Fibroblast of lung (primary cell): ENCODE results near the gene PPM1A. TPM values are rescaled to one million over a fixed set of nuclear protein-coding genes. Genes with fewer than 3 reads are reported as not detected.

Experiments used
- DNase-seq, 2 donors: peaks; one replicate each; pipeline versions ENCODE4 v3.0.0 to v3.0.0-alpha.2; 2010; ENCODE audit warnings: low read depth in 2 of 2
- H2AFZ ChIP-seq: 2 replicates; pipeline ENCODE4 v1.5.1; 2012; ENCODE audit warnings: low read length, control low read depth, inconsistent platforms
- H3K27ac ChIP-seq: 2 replicates; pipeline ENCODE4 v1.5.1; 2011; ENCODE audit warnings: low read length, control low read depth; ENCODE audit not compliant: insufficient read depth
- H3K27me3 ChIP-seq: 2 replicates; pipeline ENCODE4 v1.5.1; 2011; ENCODE audit warnings: mild to moderate bottlenecking, low read length; ENCODE audit not compliant: control insufficient read depth, insufficient read depth
- H3K36me3 ChIP-seq: 2 replicates; pipeline ENCODE4 v1.5.1; 2011; ENCODE audit warnings: low read length; ENCODE audit not compliant: control insufficient read depth, insufficient read depth
- H3K4me1 ChIP-seq: 2 replicates; pipeline ENCODE4 v1.5.1; 2011; ENCODE audit warnings: low read length; ENCODE audit not compliant: control insufficient read depth, insufficient read depth; ENCODE audit errors: extremely low read depth
- H3K4me2 ChIP-seq: 2 replicates; pipeline ENCODE4 v1.5.1; 2011; ENCODE audit warnings: low read length, control low read depth; ENCODE audit not compliant: insufficient read depth; ENCODE audit errors: extremely low read depth
- H3K4me3 ChIP-seq, 4 experiments: fragments of 200-600 bp in 1 of 4; sonication (generic) in 1 of 4; replicated peaks in 1 of 4; 2 replicates each; pipeline ENCODE4 v1.5.1; 2011 to 2016; ENCODE audit warnings: low read length in 4 of 4, low read depth in 3 of 4, mild to moderate bottlenecking in 3 of 4, control low read depth in 2 of 4, inconsistent platforms in 1 of 4, mixed read lengths in 1 of 4; ENCODE audit not compliant: insufficient read depth in 1 of 4; ENCODE audit errors: control extremely low read depth in 1 of 4
- H3K79me2 ChIP-seq: 2 replicates; pipeline ENCODE4 v1.5.1; 2012; ENCODE audit warnings: mild to moderate bottlenecking, low read length, inconsistent platforms; ENCODE audit not compliant: control insufficient read depth, insufficient read depth
- H3K9ac ChIP-seq: 2 replicates; pipeline ENCODE4 v1.5.1; 2011; ENCODE audit warnings: mild to moderate bottlenecking, low read length, control low read depth; ENCODE audit not compliant: insufficient read depth
- H3K9me3 ChIP-seq: 2 replicates; pipeline ENCODE4 v1.5.1; 2012; ENCODE audit warnings: low read depth, low read length; ENCODE audit not compliant: control insufficient read depth, insufficient read depth
- H4K20me1 ChIP-seq: 2 replicates; pipeline ENCODE4 v1.5.1; 2011; ENCODE audit warnings: low read length; ENCODE audit not compliant: control insufficient read depth, insufficient read depth; ENCODE audit errors: extremely low read depth
- CTCF ChIP-seq, 2 donors: IDR thresholded peaks in 1 of 2; conservative IDR thresholded peaks in 1 of 2; 1 replicate in 1 of 2; 2 replicates in 1 of 2; pipeline ENCODE4 v1.5.1; 2011 to 2012; ENCODE audit warnings: low read length in 2 of 2, control low read depth in 1 of 2, inconsistent platforms in 1 of 2, low read depth in 1 of 2, mild to moderate bottlenecking in 1 of 2
- EZH2 ChIP-seq: IDR thresholded peaks from 2 replicates; pipeline ENCODE4 v1.5.1; 2012; ENCODE audit warnings: low read length, control low read depth, mild to moderate bottlenecking; ENCODE audit errors: missing control alignments
- polyA plus RNA-seq, 2 donors: library from polyadenylated mRNA; depleted of rRNA in 1 of 2; stranded (reverse) in 1 of 2; unstranded in 1 of 2; fragments of >200 nt; gene quantifications; 2 replicates each; pipeline ENCODE4 v1.2.1, GENCODE V29; 2011 to 2012; ENCODE audit warnings: missing spikeins in 1 of 2
- total RNA-seq: library from RNA; depleted of rRNA; stranded (reverse); fragments of >200 nt; gene quantifications from 2 replicates; pipeline ENCODE4 v1.2.1, GENCODE V29; 2014

PPM1A gene
- total and polyA plus RNA-seq, 2 donors (not counting 1 experiment from before 2014, with no cell fraction given), result 25.9 to 51.3 TPM

GRCh38 chr14:60278350-60278749, 29.3 kb downstream of the PPM1A start:
- H3K27me3 ChIP-seq, result no peaks in the 10 kb centered on the region
- no peaks in the 10 kb centered on the region for H3K4me1 ChIP-seq
- DNase-seq, result no peak
- no peak overlapping the region for H3K4me3 ChIP-seq
- H3K79me2 ChIP-seq, result peaks cover 25% of the 10 kb centered on the region
- H2AFZ ChIP-seq, result no peak overlapping the region
- no peak overlapping the region for H3K4me2 ChIP-seq
- H3K9ac ChIP-seq, result no peak overlapping the region
- H4K20me1 ChIP-seq, result no peaks in the 10 kb centered on the region
- no peak for TF ChIP-seq CTCF (conservative IDR thresholded peaks at IDR 0.05 in 1 of 2, IDR thresholded peaks at IDR 0.05 in 1 of 2; ENCODE audit: low read depth in 1 of 2, low read length in 2 of 2)
- no peak for TF ChIP-seq EZH2
- peaks cover 2% of the 10 kb centered on the region for H3K36me3 ChIP-seq
- H3K27ac ChIP-seq, result no peak overlapping the region
- H3K9me3 ChIP-seq, result no peaks in the 10 kb centered on the region

DNA sequence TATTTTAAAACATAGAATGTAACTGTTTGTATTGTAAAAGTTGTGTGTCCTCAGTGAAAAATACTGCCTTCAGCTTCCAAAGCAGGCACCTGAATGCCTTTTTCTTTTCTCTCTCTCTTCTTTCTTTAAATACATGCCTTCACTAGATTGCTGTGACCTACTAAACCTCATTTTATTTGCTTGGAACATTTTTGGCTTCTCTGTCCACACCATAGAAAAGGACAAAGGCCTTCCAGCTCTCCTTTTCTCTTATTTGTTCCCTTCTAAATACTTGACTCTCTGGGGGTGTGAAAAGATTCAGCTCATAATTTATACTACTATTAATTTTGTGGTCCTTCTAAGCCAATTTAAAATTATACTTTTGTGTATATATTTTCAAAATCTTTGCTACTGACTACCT, 38.4 kb downstream of the PPM1A start:
- no peak overlapping the region for H3K4me2 ChIP-seq
- peaks cover 4% of the 10 kb centered on the region for H3K36me3 ChIP-seq

GRCh38 chr14:60288279-60288678, 39.3 kb downstream of the PPM1A start:
- H3K79me2 ChIP-seq, result no peaks in the 10 kb centered on the region
- TF ChIP-seq CTCF (conservative IDR thresholded peaks at IDR 0.05 in 1 of 2, IDR thresholded peaks at IDR 0.05 in 1 of 2; ENCODE audit: low read depth in 1 of 2, low read length in 2 of 2) (no peak), EZH2 (no peak)
- no peak overlapping the region for H3K4me3 ChIP-seq
- no peaks in the 10 kb centered on the region for H3K4me1 ChIP-seq
- H3K9me3 ChIP-seq, result no peaks in the 10 kb centered on the region
- no peak overlapping the region for H2AFZ ChIP-seq
- H3K36me3 ChIP-seq, result peaks cover 2% of the 10 kb centered on the region
- H4K20me1 ChIP-seq, result no peaks in the 10 kb centered on the region
- peak in 1 of 2 donors; percentile 46 for DNase-seq
- no peak overlapping the region for H3K4me2 ChIP-seq
- H3K27ac ChIP-seq, result no peak overlapping the region
- no peak overlapping the region for H3K9ac ChIP-seq
- H3K27me3 ChIP-seq, result no peaks in the 10 kb centered on the region

More for the DNA sequence above, 38.4 kb downstream of the PPM1A start:
- H3K4me3 ChIP-seq, result no peak overlapping the region
- peaks cover 2% of the 10 kb centered on the region for H3K79me2 ChIP-seq
- no peaks in the 10 kb centered on the region for H4K20me1 ChIP-seq
- no peaks in the 10 kb centered on the region for H3K4me1 ChIP-seq
- TF ChIP-seq CTCF (conservative IDR thresholded peaks at IDR 0.05 in 1 of 2, IDR thresholded peaks at IDR 0.05 in 1 of 2; ENCODE audit: low read depth in 1 of 2, low read length in 2 of 2), result no peak
- no peak for TF ChIP-seq EZH2
- DNase-seq, result no peak
- H3K27ac ChIP-seq, result no peak overlapping the region
- no peaks in the 10 kb centered on the region for H3K9me3 ChIP-seq
- H3K27me3 ChIP-seq, result no peaks in the 10 kb centered on the region
- H2AFZ ChIP-seq, result no peak overlapping the region
- H3K9ac ChIP-seq, result no peak overlapping the region
